ENCODE results near the gene NXF3.
"Not testable (repeated sequence)": the region's sequence is repeated elsewhere in the genome, so short reads cannot be mapped to it uniquely, and the experiment has no call there.

The NXF3 gene

DNA sequence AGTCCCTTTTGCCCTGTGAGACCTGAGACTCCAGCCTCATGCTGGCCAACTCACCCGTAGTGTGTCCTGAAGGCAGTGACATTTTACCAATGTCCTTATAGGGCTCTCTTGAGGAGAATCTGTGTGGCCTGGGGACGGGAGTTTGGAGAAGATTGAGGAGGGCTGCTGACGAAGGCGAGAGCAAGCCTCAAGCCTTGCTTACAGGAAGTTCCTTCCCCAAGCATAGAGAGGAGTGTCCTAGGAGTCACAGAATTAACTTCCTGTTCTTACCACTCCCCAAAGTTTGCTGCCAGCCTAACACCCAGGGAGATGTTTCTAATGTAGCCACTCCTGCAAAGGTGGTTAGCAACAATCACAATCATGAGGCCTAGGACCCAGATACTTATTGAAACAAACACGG is at the start of gene NXF3:
Gene NXF3 (minus strand): TSS at position 202 of the 400 bp plus-strand sequence. CDS start 120 bp downstream, at position 82.
- no peak for DNase-seq

DNA sequence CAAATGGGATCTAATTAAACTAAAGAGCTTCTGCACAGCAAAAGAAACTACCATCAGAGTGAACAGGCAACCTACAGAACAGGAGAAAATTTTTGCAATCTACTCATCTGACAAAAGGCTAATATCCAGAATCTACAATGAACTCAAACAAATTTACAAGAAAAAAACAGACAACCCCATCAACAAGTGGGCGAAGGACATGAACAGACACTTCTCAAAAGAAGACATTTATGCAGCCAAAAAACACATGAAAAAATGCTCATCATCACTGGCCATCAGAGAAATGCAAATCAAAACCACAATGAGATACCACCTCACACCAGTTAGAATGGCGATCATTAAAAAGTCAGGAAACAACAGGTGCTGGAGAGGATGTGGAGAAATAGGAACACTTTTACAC is 43.6 kb upstream of the NXF3 start:
- not testable (repeated sequence) for DNase-seq

GRCh38 chrX:103124284-103124683 is 31.3 kb upstream of the NXF3 start:
- no peak for DNase-seq

DNA sequence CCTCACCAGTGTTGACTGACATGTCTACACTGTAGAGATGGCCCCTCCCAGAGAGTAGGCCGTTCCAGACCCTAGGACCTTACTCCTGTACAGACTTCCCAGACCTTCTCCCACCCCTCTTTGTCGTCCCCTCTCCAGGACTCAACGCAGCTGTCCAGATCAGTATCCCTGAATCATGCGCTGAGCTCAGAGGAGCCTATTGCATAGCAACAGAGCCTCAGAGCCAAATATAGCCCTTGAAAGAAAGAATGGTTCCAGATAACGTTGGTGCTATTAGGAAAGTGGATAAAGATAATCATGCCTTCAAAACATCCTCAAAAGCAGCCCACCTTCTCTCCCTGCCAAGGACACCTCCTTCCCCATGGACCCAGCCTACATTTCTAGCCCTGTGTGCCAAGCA is 27.8 kb upstream of the NXF3 start:
- DNase-seq = no peak

- not testable (repeated sequence) for DNase-seq
These were observed 24.0 kb upstream of the NXF3 start for GRCh38 chrX:103116970-103117369.

DNA sequence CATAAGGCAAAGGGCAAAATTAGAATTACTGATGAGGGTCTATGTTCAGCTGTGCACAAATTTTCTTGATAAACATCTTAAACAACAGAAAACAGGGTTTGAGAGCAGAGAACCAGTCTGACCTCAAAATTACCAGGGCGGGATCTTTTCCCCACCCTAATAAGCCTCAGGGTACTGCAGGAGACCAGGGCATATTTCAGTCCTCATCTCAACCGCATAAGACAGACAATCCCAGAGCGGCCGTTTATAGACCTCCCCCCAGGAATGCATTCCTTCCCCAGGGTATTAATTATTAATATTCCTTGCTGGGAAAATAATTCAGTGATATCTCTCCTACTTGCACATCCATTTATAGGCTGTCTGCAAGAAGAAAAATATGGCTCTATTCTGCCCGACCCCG is 16.6 kb upstream of the NXF3 start:
- not testable (repeated sequence) for DNase-seq

DNA sequence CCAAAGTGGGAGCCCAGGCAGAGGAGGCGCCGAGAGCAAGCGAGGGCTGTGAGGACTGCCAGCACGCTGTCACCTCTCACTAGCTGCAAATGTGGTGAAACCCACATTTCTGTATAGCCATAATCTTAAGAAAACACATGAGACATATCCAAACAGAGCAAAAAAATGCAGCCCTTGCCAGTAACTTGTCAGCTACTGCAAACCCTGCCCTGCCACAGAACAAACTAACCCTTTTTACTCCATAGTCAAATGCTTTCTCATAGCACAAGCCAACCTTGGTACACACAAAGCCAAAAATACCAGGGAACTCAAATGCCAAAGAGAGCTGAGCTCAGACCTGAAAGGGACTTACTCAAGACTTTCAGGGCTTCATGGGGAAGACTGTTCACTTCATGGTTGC is 14.9 kb upstream of the NXF3 start:
- no peak for DNase-seq

GRCh38 chrX:103107227-103107737 is 14.3 kb upstream of the NXF3 start:
- DNase-seq = not testable (repeated sequence)

DNA sequence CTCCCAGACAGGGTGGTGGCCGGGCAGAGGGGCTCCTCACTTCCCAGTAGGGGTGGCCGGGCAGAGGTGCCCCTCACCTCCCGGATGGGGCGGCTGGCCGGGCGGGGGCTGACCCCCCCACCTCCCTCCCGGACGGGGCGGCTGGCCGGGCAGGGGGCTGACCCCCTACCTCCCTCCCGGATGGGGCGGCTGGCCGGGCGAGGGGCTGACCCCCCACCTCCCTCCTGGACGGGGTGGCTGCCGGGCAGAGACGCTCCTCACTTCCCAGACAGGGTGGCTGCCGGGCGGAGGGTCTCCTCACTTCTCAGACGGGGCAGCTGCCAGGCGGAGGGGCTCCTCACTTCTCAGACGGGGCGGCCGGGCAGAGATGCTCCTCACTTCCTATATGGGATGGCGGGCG is 11.4 kb upstream of the NXF3 start:
- DNase-seq = not testable (repeated sequence)

- not testable (repeated sequence) for DNase-seq
These were observed 10.9 kb upstream of the NXF3 start for GRCh38 chrX:103103866-103104265.

- no peak for DNase-seq
These were observed 8.5 kb upstream of the NXF3 start for GRCh38 chrX:103101299-103102042.

GRCh38 chrX:103100484-103100883 is 7.5 kb upstream of the NXF3 start:
- no peak for DNase-seq

DNA sequence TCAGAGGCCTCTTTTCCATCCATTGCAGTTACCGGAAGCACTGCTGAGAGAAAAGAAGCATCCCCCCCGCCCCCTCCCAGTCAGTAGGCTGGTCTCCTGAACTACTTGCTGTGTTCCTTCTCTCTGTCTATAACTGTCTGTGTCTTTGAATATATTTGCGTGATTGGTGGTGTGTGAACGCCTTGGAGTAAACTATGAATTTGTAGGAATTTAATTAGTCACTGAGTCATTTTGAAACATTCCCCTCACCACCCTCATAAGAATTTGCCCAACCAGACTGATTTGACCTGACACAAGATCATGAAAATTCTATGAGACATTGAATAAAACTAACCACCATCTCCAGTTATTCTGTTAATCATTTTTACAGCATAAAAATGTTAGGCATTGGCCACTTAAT is 6.7 kb upstream of the NXF3 start:
- no peak for DNase-seq

- DNase-seq = no peak
These were observed 5.5 kb upstream of the NXF3 start for GRCh38 chrX:103098488-103098887.

- no peak for DNase-seq
These were observed 11.9 kb downstream of the NXF3 start for GRCh38 chrX:103081051-103081450.

GRCh38 chrX:103073467-103073866 is 19.5 kb downstream of the NXF3 start:
- no peak for DNase-seq

GRCh38 chrX:103066606-103067005 is 26.3 kb downstream of the NXF3 start:
- no peak for DNase-seq

DNA sequence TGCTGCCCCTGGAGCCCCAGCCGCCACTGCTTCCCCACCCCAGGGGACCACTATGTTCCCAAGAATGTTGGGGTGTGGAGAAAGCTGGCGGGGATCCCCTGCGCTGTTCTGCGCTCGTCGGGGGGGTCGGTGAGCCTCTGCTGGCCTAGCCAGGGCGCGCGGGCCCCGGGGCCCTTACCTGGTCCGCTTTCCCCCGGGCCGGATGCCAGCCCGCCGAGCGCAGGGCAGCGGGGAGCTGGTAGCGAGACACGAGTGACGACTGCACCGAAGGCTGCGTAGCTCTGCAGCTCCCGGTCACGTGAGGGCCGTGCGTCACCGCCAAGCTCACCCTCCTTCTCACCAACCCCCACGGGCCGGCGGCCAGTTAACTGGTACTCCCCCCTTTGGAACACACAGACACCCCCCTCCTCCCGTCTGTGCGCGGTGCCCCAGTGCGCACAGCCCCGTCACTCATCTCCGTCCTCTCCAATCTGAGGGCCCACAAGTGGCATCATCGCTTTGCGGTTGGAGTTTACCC is 29.0 kb downstream of the NXF3 start, which contains the start of gene BEX1:
Gene BEX1 (minus strand): TSS at position 254 of the 517 bp plus-strand sequence. CDS start 897 bp downstream, outside the sequence.
- DNase-seq = peak; percentile 73 to 86

- peak; percentile 9 to 32 for DNase-seq
These were observed 29.6 kb downstream of the NXF3 start for GRCh38 chrX:103063191-103063845.

DNA sequence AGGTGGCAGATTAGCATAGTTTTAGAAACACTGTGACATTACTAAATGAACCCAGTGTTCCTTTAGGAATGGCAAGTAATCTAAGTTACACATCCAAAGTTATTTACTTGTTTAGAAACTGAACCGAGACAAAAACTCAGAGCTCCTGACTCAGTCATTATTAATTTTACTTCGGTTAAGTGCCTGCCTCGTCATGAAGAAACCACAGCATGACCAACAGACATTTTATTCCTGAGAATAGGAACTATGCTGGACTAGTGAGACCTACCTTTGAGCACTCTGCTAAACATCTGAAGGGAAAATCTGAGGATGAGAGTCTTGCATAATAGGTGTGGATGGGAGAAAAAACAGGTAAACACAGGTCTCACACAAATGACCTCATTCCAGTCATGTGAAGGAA is 31.5 kb downstream of the NXF3 start:
- DNase-seq = no peak

GRCh38 chrX:103056902-103057301 is 36.0 kb downstream of the NXF3 start:
- DNase-seq = no peak

DNA sequence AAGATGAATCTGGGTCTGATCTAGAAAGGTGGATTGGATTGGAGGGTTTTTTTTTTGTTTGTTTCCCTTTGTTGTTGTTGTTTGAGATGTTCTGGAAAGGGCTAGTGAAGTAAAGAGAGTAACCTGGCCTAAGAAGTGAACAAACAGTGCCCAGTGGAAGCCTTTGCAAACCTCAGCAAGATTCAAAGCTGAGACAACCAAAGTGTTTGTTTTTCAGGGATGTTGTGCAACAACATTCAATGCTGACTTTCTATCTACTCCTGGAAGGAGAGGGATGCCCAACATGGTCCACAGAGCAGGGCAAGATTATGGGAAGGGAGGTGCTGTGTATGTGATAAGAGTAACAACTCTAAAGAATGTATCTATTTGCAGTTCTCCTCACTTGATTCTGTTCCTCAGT is 40.3 kb downstream of the NXF3 start:
- DNase-seq = no peak

DNA sequence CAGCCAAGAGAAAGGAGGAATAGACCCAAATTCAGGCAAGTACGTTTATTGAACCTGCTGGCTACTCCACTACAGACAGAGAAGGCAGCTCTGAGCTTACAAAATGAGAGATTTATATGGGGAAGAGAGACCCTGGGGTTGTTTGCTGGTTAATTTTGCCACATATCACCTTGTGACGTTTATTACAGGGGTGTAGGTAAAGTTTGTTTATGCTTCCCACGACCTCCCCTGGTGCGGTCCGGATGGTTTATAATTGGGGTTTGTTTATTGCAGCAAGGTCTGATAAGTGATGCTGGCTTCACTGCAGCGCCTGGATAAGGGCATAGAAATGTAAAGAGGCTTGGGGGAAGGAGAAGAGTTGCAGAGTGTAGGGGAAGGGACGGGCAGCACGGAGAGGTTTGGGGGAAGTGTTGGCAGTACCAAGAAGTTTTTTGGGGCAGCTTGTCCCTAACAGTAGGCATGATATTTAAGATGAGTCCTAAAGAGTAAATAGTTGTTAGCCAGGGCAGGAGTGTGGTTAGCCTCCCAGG is 41.6 kb downstream of the NXF3 start:
- no peak for DNase-seq

GRCh38 chrX:103033371-103033770 is 59.6 kb downstream of the NXF3 start:
- not testable (repeated sequence) for DNase-seq
